ENCODE data around the gene ING1.
"Not testable (repeated sequence)": the region's sequence is repeated elsewhere in the genome, so short reads cannot be mapped to it uniquely, and the experiment has no call there.

Gene ING1

GRCh38 chr13:110722971-110723370 is 9.5 kb downstream of the ING1 start:
- H3K4me3 ChIP-seq (ENCODE audit: low read depth in 1 of 2, low read length in 2 of 2) = no peak overlapping the region
- H3K36me3 ChIP-seq (ENCODE audit: control insufficient read depth in 1 of 2, insufficient read depth in 2 of 2, low read length in 2 of 2) = peaks cover 8 to 10% of the 10 kb centered on the region in 2 donors
- no peaks in the 10 kb centered on the region for H3K9me3 ChIP-seq (ENCODE audit: control insufficient read depth in 1 of 2, low read length in 2 of 2)
- no peaks in the 10 kb centered on the region for H3K27me3 ChIP-seq (ENCODE audit: low read depth, low read length)
- no peak overlapping the region for H3K27ac ChIP-seq (ENCODE audit: low read length)
- peaks cover 3% of the 10 kb centered on the region in 2 donors for H3K4me1 ChIP-seq (ENCODE audit: control insufficient read depth in 1 of 2, insufficient read depth in 2 of 2, low read length in 2 of 2)

- no peaks in the 10 kb centered on the region for H3K4me1 ChIP-seq (ENCODE audit: control insufficient read depth in 1 of 2, insufficient read depth in 2 of 2, low read length in 2 of 2)
- H3K36me3 ChIP-seq (ENCODE audit: control insufficient read depth in 1 of 2, insufficient read depth in 2 of 2, low read length in 2 of 2) = peaks cover 8 to 10% of the 10 kb centered on the region in 2 donors
- no peaks in the 10 kb centered on the region for H3K9me3 ChIP-seq (ENCODE audit: control insufficient read depth in 1 of 2, low read length in 2 of 2)
Observed at GRCh38 chr13:110723598-110723997, 10.1 kb downstream of the ING1 start.

GRCh38 chr13:110726153-110726552 is 12.7 kb downstream of the ING1 start:
- H3K36me3 ChIP-seq (ENCODE audit: control insufficient read depth in 1 of 2, insufficient read depth in 2 of 2, low read length in 2 of 2); H3K9me3 ChIP-seq (ENCODE audit: control insufficient read depth in 1 of 2, low read length in 2 of 2); H3K4me1 ChIP-seq (ENCODE audit: control insufficient read depth in 1 of 2, insufficient read depth in 2 of 2, low read length in 2 of 2); H3K27me3 ChIP-seq (ENCODE audit: low read depth, low read length); H3K27ac ChIP-seq (ENCODE audit: low read length); H3K4me3 ChIP-seq (ENCODE audit: low read depth in 1 of 2, low read length in 2 of 2): not testable (repeated sequence)

More at GRCh38 chr13:110723598-110723997, 10.1 kb downstream of the ING1 start:
- Histone ChIP-seq H3K27ac (ENCODE audit: low read length) (no peak overlapping the region), H3K4me3 (ENCODE audit: low read depth in 1 of 2, low read length in 2 of 2) (no peak overlapping the region), H3K27me3 (ENCODE audit: low read depth, low read length) (no peaks in the 10 kb centered on the region)

- Histone ChIP-seq H3K9me3 (ENCODE audit: control insufficient read depth in 1 of 2, low read length in 2 of 2) (no peaks in the 10 kb centered on the region), H3K27ac (ENCODE audit: low read length) (no peak overlapping the region), H3K4me1 (ENCODE audit: control insufficient read depth in 1 of 2, insufficient read depth in 2 of 2, low read length in 2 of 2) (no peaks in the 10 kb centered on the region), H3K4me3 (ENCODE audit: low read depth in 1 of 2, low read length in 2 of 2) (no peak overlapping the region), H3K36me3 (ENCODE audit: control insufficient read depth in 1 of 2, insufficient read depth in 2 of 2, low read length in 2 of 2) (no peaks in the 10 kb centered on the region), H3K27me3 (ENCODE audit: low read depth, low read length) (no peaks in the 10 kb centered on the region)
Observed at GRCh38 chr13:110726726-110727125, 13.2 kb downstream of the ING1 start.

- H3K27me3 ChIP-seq (ENCODE audit: low read depth, low read length) = no peaks in the 10 kb centered on the region
- no peak overlapping the region for H3K4me3 ChIP-seq (ENCODE audit: low read depth in 1 of 2, low read length in 2 of 2)
- H3K36me3 ChIP-seq (ENCODE audit: control insufficient read depth in 1 of 2, insufficient read depth in 2 of 2, low read length in 2 of 2) = no peaks in the 10 kb centered on the region
- no peak overlapping the region for H3K27ac ChIP-seq (ENCODE audit: low read length)
- no peaks in the 10 kb centered on the region for H3K4me1 ChIP-seq (ENCODE audit: control insufficient read depth in 1 of 2, insufficient read depth in 2 of 2, low read length in 2 of 2)
- no peaks in the 10 kb centered on the region for H3K9me3 ChIP-seq (ENCODE audit: control insufficient read depth in 1 of 2, low read length in 2 of 2)
Observed at GRCh38 chr13:110731072-110731471, 17.6 kb downstream of the ING1 start.

- Histone ChIP-seq H3K4me1 (ENCODE audit: control insufficient read depth in 1 of 2, insufficient read depth in 2 of 2, low read length in 2 of 2) (no peaks in the 10 kb centered on the region), H3K27me3 (ENCODE audit: low read depth, low read length) (no peaks in the 10 kb centered on the region), H3K9me3 (ENCODE audit: control insufficient read depth in 1 of 2, low read length in 2 of 2) (no peaks in the 10 kb centered on the region), H3K27ac (ENCODE audit: low read length) (no peak overlapping the region), H3K4me3 (ENCODE audit: low read depth in 1 of 2, low read length in 2 of 2) (no peak overlapping the region), H3K36me3 (ENCODE audit: control insufficient read depth in 1 of 2, insufficient read depth in 2 of 2, low read length in 2 of 2) (no peaks in the 10 kb centered on the region)
Observed at GRCh38 chr13:110734561-110734960, 21.1 kb downstream of the ING1 start.

- no peaks in the 10 kb centered on the region for H3K27me3 ChIP-seq (ENCODE audit: low read depth, low read length)
- H3K4me3 ChIP-seq (ENCODE audit: low read depth in 1 of 2, low read length in 2 of 2) = no peak overlapping the region
- H3K9me3 ChIP-seq (ENCODE audit: control insufficient read depth in 1 of 2, low read length in 2 of 2) = no peaks in the 10 kb centered on the region
- no peaks in the 10 kb centered on the region for H3K36me3 ChIP-seq (ENCODE audit: control insufficient read depth in 1 of 2, insufficient read depth in 2 of 2, low read length in 2 of 2)
- no peak overlapping the region for H3K27ac ChIP-seq (ENCODE audit: low read length)
- H3K4me1 ChIP-seq (ENCODE audit: control insufficient read depth in 1 of 2, insufficient read depth in 2 of 2, low read length in 2 of 2) = no peaks in the 10 kb centered on the region
Observed at GRCh38 chr13:110737555-110737954, 24.1 kb downstream of the ING1 start.

- H3K27ac ChIP-seq (ENCODE audit: low read length) = no peak overlapping the region
- H3K9me3 ChIP-seq (ENCODE audit: control insufficient read depth in 1 of 2, low read length in 2 of 2) = no peaks in the 10 kb centered on the region
- H3K4me3 ChIP-seq (ENCODE audit: low read depth in 1 of 2, low read length in 2 of 2) = no peak overlapping the region
- H3K27me3 ChIP-seq (ENCODE audit: low read depth, low read length) = no peaks in the 10 kb centered on the region
- H3K4me1 ChIP-seq (ENCODE audit: control insufficient read depth in 1 of 2, insufficient read depth in 2 of 2, low read length in 2 of 2) = no peaks in the 10 kb centered on the region
- H3K36me3 ChIP-seq (ENCODE audit: control insufficient read depth in 1 of 2, insufficient read depth in 2 of 2, low read length in 2 of 2) = no peaks in the 10 kb centered on the region
Observed at GRCh38 chr13:110743687-110744086, 30.2 kb downstream of the ING1 start.

GRCh38 chr13:110746438-110746837 is 32.9 kb downstream of the ING1 start:
- H3K4me3 ChIP-seq (ENCODE audit: low read depth in 1 of 2, low read length in 2 of 2) = no peak overlapping the region
- no peaks in the 10 kb centered on the region for H3K9me3 ChIP-seq (ENCODE audit: control insufficient read depth in 1 of 2, low read length in 2 of 2)
- no peaks in the 10 kb centered on the region for H3K27me3 ChIP-seq (ENCODE audit: low read depth, low read length)
- H3K36me3 ChIP-seq (ENCODE audit: control insufficient read depth in 1 of 2, insufficient read depth in 2 of 2, low read length in 2 of 2) = no peaks in the 10 kb centered on the region
- H3K27ac ChIP-seq (ENCODE audit: low read length) = no peak overlapping the region
- H3K4me1 ChIP-seq (ENCODE audit: control insufficient read depth in 1 of 2, insufficient read depth in 2 of 2, low read length in 2 of 2) = no peaks in the 10 kb centered on the region

GRCh38 chr13:110748271-110748670 is 34.8 kb downstream of the ING1 start:
- Histone ChIP-seq H3K4me3 (ENCODE audit: low read depth in 1 of 2, low read length in 2 of 2) (no peak overlapping the region), H3K27me3 (ENCODE audit: low read depth, low read length) (no peaks in the 10 kb centered on the region), H3K4me1 (ENCODE audit: control insufficient read depth in 1 of 2, insufficient read depth in 2 of 2, low read length in 2 of 2) (no peaks in the 10 kb centered on the region), H3K36me3 (ENCODE audit: control insufficient read depth in 1 of 2, insufficient read depth in 2 of 2, low read length in 2 of 2) (no peaks in the 10 kb centered on the region), H3K27ac (ENCODE audit: low read length) (no peak overlapping the region), H3K9me3 (ENCODE audit: control insufficient read depth in 1 of 2, low read length in 2 of 2) (peaks cover 0 to 2% of the 10 kb centered on the region in 2 donors)

GRCh38 chr13:110756219-110756631 is 42.7 kb downstream of the ING1 start:
- H3K9me3 ChIP-seq (ENCODE audit: control insufficient read depth in 1 of 2, low read length in 2 of 2) = peaks cover 0 to 2% of the 10 kb centered on the region in 2 donors
- H3K27me3 ChIP-seq (ENCODE audit: low read depth, low read length) = no peaks in the 10 kb centered on the region
- H3K4me1 ChIP-seq (ENCODE audit: control insufficient read depth in 1 of 2, insufficient read depth in 2 of 2, low read length in 2 of 2) = no peaks in the 10 kb centered on the region
- no peak overlapping the region for H3K4me3 ChIP-seq (ENCODE audit: low read depth in 1 of 2, low read length in 2 of 2)
- no peak overlapping the region for H3K27ac ChIP-seq (ENCODE audit: low read length)
- no peaks in the 10 kb centered on the region for H3K36me3 ChIP-seq (ENCODE audit: control insufficient read depth in 1 of 2, insufficient read depth in 2 of 2, low read length in 2 of 2)

GRCh38 chr13:110757296-110757695 is 43.8 kb downstream of the ING1 start:
- no peaks in the 10 kb centered on the region for H3K36me3 ChIP-seq (ENCODE audit: control insufficient read depth in 1 of 2, insufficient read depth in 2 of 2, low read length in 2 of 2)
- no peaks in the 10 kb centered on the region for H3K4me1 ChIP-seq (ENCODE audit: control insufficient read depth in 1 of 2, insufficient read depth in 2 of 2, low read length in 2 of 2)
- no peaks in the 10 kb centered on the region for H3K27me3 ChIP-seq (ENCODE audit: low read depth, low read length)
- no peak overlapping the region for H3K27ac ChIP-seq (ENCODE audit: low read length)
- H3K9me3 ChIP-seq (ENCODE audit: control insufficient read depth in 1 of 2, low read length in 2 of 2) = no peaks in the 10 kb centered on the region
- H3K4me3 ChIP-seq (ENCODE audit: low read depth in 1 of 2, low read length in 2 of 2) = no peak overlapping the region

Data from muscle layer of duodenum (tissue), 2 donors.